AG04449 (cell line): ENCODE data around the gene ADAMTSL4.
"Not testable (repeated sequence)": the region's sequence is repeated elsewhere in the genome, so short reads cannot be mapped to it uniquely, and the experiment has no call there.

Source experiments
- CTCF ChIA-PET: fragments of 350-600 bp; formaldehyde crosslinking; extraction: SDS; loops from one replicate; lab custom pipeline; 2021; ENCODE audit warnings: antibody characterized with exemption; lab: Yijun Ruan, JAX
- POLR2A ChIA-PET: fragments of 400-600, 350-600 bp; formaldehyde crosslinking; extraction: SDS; loops from one replicate; lab custom pipeline; 2020; ENCODE audit warnings: antibody characterized with exemption, inconsistent platforms; lab: Yijun Ruan, JAX
- DNase-seq: peaks from one replicate; pipeline ENCODE4 v3.0.0-alpha.2; 2010; ENCODE audit warnings: low read depth, low spot score
- H3K4me3 ChIP-seq: 2 replicates; pipeline ENCODE4 v1.5.1; 2011; ENCODE audit warnings: low read depth, mild to moderate bottlenecking, control low read depth, low read length
- TF ChIP-seq, protein P1 (sequence below): IDR thresholded peaks from one replicate; pipeline ENCODE4 v1.5.1; 2011; ENCODE audit warnings: mild to moderate bottlenecking, moderate library complexity, low read length, control low read depth, inconsistent platforms; ENCODE audit not compliant: insufficient read depth; ENCODE audit errors: missing control alignments

Gene ADAMTSL4

DNA sequence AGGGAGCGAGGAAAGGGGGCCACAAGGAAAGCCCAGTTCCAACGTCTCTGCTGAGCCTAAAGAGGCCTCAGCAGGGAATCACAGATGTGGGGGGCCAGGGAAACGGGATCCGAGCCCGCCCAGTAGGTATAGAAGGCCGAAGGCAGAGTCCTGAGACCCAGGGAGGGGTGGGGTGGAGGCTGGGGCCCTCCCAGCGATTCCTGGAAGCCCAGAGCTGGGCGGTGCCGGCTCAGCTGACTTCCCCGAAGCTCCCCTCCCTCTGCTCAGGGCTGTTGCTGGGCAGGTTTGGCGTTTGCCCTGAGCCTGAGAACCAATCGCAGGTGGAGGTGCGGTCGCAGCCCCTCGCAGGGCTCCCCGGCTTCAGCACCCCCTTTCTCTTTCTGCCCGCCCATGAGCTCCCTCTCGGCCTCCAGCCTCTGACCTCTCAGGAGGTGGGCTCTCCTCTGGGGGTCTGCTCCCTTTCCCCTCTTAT, 12.8 kb downstream of the ADAMTSL4 start:
- peak overlapping the region; percentile 60 for H3K4me3 ChIP-seq
- TF ChIP-seq, protein P1, sequence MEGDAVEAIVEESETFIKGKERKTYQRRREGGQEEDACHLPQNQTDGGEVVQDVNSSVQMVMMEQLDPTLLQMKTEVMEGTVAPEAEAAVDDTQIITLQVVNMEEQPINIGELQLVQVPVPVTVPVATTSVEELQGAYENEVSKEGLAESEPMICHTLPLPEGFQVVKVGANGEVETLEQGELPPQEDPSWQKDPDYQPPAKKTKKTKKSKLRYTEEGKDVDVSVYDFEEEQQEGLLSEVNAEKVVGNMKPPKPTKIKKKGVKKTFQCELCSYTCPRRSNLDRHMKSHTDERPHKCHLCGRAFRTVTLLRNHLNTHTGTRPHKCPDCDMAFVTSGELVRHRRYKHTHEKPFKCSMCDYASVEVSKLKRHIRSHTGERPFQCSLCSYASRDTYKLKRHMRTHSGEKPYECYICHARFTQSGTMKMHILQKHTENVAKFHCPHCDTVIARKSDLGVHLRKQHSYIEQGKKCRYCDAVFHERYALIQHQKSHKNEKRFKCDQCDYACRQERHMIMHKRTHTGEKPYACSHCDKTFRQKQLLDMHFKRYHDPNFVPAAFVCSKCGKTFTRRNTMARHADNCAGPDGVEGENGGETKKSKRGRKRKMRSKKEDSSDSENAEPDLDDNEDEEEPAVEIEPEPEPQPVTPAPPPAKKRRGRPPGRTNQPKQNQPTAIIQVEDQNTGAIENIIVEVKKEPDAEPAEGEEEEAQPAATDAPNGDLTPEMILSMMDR: no peak
- ChIA-PET POLR2A (interaction anchor here (0.6 to 7.2 kb wide), 7 partner anchors 8 to 68 kb away, joined by 3 to 135 read pairs (median 4); partner anchors contain the start of genes ENSA and MCL1), CTCF (interaction anchor here (0.9 to 19.4 kb wide), 13 partner anchors 8 to 434 kb away, joined by 3 to 315 read pairs (median 14); partner anchors contain the start of genes ENSA and MCL1)
- peak; percentile 57 for DNase-seq

DNA sequence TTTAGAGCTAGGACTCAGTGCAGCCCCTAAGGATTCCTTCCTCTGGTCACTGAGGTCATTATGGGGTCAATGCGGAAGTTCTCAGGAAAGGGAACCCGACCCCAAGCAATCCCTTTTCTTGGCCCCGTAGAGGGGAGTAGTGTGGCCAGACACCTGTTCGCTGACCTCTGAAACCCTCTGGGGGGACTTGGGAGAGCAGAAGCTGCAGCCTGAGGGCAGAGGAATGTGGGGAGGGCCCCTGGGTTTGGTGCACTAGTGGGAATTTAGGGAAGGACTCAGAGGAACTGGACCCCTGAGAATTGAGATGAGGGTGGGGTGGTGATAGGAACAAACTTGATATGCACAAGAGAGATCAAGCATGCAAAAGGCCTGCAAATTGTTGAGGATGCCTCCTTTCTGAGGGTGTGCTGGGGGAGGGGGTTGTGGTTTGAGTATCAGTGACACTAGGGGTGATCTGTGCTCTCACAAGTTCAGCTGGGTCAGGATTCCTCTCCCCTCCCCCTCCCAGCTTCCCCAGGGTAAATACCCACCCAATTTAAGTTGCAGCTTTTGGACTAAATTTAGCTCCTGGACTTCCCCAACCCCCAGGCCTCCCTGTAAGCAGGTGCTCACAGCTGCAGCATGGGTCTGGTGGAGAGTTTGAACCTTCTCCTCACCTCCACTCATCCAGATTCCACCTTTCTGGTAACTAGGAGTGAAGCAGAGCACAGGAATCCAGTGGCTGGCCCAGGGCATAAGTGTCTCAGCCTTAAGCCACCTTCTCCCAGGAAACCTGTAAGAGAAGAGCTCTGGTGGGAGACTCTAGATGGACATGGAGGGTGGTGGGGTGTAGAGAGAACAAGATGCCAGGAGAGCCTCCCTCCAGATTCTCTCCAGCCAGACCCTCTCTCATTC, 13.5 kb downstream of the ADAMTSL4 start:
- TF ChIP-seq, protein P1: no peak
- H3K4me3 ChIP-seq: no peak overlapping the region; the same call in 1 of the 2 replicates
- ChIA-PET POLR2A (interaction anchor here (0.5 to 7.2 kb wide), 8 partner anchors 9 to 211 kb away, joined by 3 to 135 read pairs (median 4); partner anchors contain the start of genes ENSA and MCL1), CTCF (interaction anchor here (0.9 to 19.4 kb wide), 11 partner anchors 8 to 433 kb away, joined by 3 to 315 read pairs (median 12); partner anchors contain the start of genes ENSA and GOLPH3L)
- no peak for DNase-seq

DNA sequence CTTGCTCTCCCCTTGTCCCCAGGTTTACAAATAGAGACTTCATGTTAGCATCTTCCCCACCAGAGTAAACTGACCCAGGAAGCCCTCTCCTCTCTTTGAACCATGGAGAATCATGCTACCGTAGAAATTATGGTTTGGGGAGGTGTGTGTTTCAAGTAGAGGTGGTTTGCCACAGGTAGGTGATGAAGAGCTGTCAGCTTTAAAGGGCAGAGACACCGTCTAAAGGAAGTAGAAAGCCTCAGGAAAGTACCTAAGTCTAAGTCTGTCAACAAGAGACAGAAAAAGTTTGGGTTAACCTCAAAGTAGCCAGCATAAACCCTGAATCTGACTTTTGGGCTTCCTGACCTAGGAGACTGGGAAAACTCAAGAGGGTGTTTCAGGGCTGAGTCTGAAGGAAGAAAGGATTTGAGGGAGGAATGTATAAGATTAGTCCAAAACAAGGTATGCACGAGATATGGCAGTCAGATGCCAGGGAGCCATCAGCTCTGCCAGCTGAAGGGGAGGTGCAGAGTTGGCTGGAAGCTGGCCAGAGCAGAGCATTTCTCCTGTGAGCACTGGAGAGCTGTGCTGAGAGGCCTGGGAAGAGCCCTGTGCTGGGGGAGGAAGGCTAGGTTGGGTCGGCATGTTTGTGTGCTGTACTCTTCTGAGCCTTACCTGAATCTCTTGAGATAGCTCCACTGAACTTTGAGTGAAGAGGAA, 14.3 kb downstream of the ADAMTSL4 start:
- no peak for DNase-seq
- POLR2A ChIA-PET: interaction anchor here (1.3 to 7.2 kb wide), 3 partner anchors 10 to 66 kb away, joined by 4 to 135 read pairs (median 5); partner anchors contain the start of genes ENSA and MCL1
- TF ChIP-seq, protein P1: no peak
- CTCF ChIA-PET: interaction anchor here (0.9 to 19.4 kb wide), 14 partner anchors 7 to 416 kb away, joined by 3 to 315 read pairs (median 4); partner anchors contain the start of genes ENSA, FALEC and GOLPH3L
- H3K4me3 ChIP-seq: no peak overlapping the region

- TF ChIP-seq, protein P1: no peak
- ChIA-PET POLR2A (interaction anchor here (7.2 kb wide), 1 partner anchor 10 kb away, joined by 135 read pairs; the partner anchor contains the start of gene MCL1), CTCF (interaction anchor here (0.9 to 19.4 kb wide), 11 partner anchors 9 to 415 kb away, joined by 3 to 315 read pairs (median 3); partner anchors contain the start of genes ENSA, FALEC, GOLPH3L and MCL1)
- DNase-seq: no peak
- H3K4me3 ChIP-seq: no peak overlapping the region
These were observed 15.1 kb downstream of the ADAMTSL4 start for GRCh38 chr1:150564051-150564991.

- H3K4me3 ChIP-seq, DNase-seq: not testable (repeated sequence)
- CTCF ChIA-PET: interaction anchor here (1.0 to 19.4 kb wide), 5 partner anchors 7 to 248 kb away, joined by 3 to 315 read pairs (median 7); partner anchors contain the start of genes ENSA and MCL1
- POLR2A ChIA-PET: interaction anchor here (0.7 to 7.2 kb wide), 2 partner anchors 9 to 16 kb away, joined by 3 to 135 read pairs; partner anchors contain the start of gene MCL1
These were observed 16.2 kb downstream of the ADAMTSL4 start for GRCh38 chr1:150565240-150565991.
